ENCODE data around the gene RTN4R. TPM values are rescaled to one million over a fixed set of nuclear protein-coding genes. Genes with fewer than 3 reads are reported as not detected.

The RTN4R gene
- total RNA-seq, 4 donors from 2014 or later = 0.29 to 0.75 TPM; not detected in 2

GRCh38 chr22:20262582-20263147 is 5.5 kb downstream of the RTN4R start:
- in situ Hi-C loops (cut with MboI; ENCODE audit: low sequenced_read_pairs in 4 of 4) = no loop called here
- no peaks in the 10 kb centered on the region for H3K4me1 ChIP-seq
- DNase-seq (no peak), ATAC-seq (no peak)
- no peaks in the 10 kb centered on the region for H3K9me3 ChIP-seq
- intact Hi-C loops (cut with DNase I; ENCODE audit: low total_unique reads) = no loop called here
- H3K27ac ChIP-seq = no peak overlapping the region
- H3K4me3 ChIP-seq = no peak overlapping the region
- H3K36me3 ChIP-seq = no peaks in the 10 kb centered on the region
- no peak for TF ChIP-seq CTCF (IDR thresholded peaks at IDR 0.05 in 4 of 5, conservative IDR thresholded peaks at IDR 0.05 in 1 of 5)
- no peak for TF ChIP-seq POLR2A (IDR thresholded peaks at IDR 0.05)
- H3K27me3 ChIP-seq = peaks cover 0 to 5% (median 0%) of the 10 kb centered on the region in 3 donors

GRCh38 chr22:20261848-20262581 is 6.1 kb downstream of the RTN4R start:
- ATAC-seq = no peak

GRCh38 chr22:20260071-20260765 is 7.9 kb downstream of the RTN4R start:
- Histone ChIP-seq H3K4me3 (no peak overlapping the region), H3K4me1 (no peaks in the 10 kb centered on the region), H3K27ac (no peak overlapping the region), H3K27me3 (no peaks in the 10 kb centered on the region), H3K36me3 (no peaks in the 10 kb centered on the region), H3K9me3 (no peaks in the 10 kb centered on the region)
- intact Hi-C loops (cut with DNase I; ENCODE audit: low total_unique reads) (no loop called here), in situ Hi-C loops (cut with MboI; ENCODE audit: low sequenced_read_pairs in 4 of 4) (no loop called here)
- no peak for TF ChIP-seq POLR2A (IDR thresholded peaks at IDR 0.05)
- TF ChIP-seq CTCF (IDR thresholded peaks at IDR 0.05 in 4 of 5, conservative IDR thresholded peaks at IDR 0.05 in 1 of 5) = no peak
- no peak for DNase-seq
- ATAC-seq = no peak

More at GRCh38 chr22:20261848-20262581, 6.1 kb downstream of the RTN4R start:
- TF ChIP-seq CTCF (IDR thresholded peaks at IDR 0.05 in 4 of 5, conservative IDR thresholded peaks at IDR 0.05 in 1 of 5) (no peak), POLR2A (IDR thresholded peaks at IDR 0.05) (no peak)
- Histone ChIP-seq H3K27ac (no peak overlapping the region), H3K36me3 (no peaks in the 10 kb centered on the region), H3K9me3 (no peaks in the 10 kb centered on the region), H3K4me1 (no peaks in the 10 kb centered on the region), H3K4me3 (no peak overlapping the region), H3K27me3 (no peaks in the 10 kb centered on the region)
- in situ Hi-C loops (cut with MboI; ENCODE audit: low sequenced_read_pairs in 4 of 4) = no loop called here
- intact Hi-C loops (cut with DNase I; ENCODE audit: low total_unique reads) = no loop called here
- DNase-seq = no peak

- Histone ChIP-seq H3K27me3 (no peaks in the 10 kb centered on the region), H3K9me3 (no peaks in the 10 kb centered on the region), H3K4me1 (no peaks in the 10 kb centered on the region), H3K36me3 (no peaks in the 10 kb centered on the region), H3K27ac (no peak overlapping the region), H3K4me3 (no peak overlapping the region)
- TF ChIP-seq CTCF (IDR thresholded peaks at IDR 0.05 in 4 of 5, conservative IDR thresholded peaks at IDR 0.05 in 1 of 5) (no peak), POLR2A (IDR thresholded peaks at IDR 0.05) (no peak)
- in situ Hi-C loops (cut with MboI; ENCODE audit: low sequenced_read_pairs in 4 of 4) = no loop called here
- intact Hi-C loops (cut with DNase I; ENCODE audit: low total_unique reads) = no loop called here
- ATAC-seq (no peak), DNase-seq (no peak)
These were observed 8.8 kb downstream of the RTN4R start for GRCh38 chr22:20259327-20259688.
